ENCODE data around the gene PKD1. TPM values are rescaled to one million over a fixed set of nuclear protein-coding genes. Genes with fewer than 3 reads are reported as not detected.
"Not testable (repeated sequence)": the region's sequence is repeated elsewhere in the genome, so short reads cannot be mapped to it uniquely, and the experiment has no call there.

The PKD1 gene
- total RNA-seq (2014; rRNA removed; shearing (Covaris generic)), result 60.4 and 97.9 TPM in 2 replicates

DNA sequence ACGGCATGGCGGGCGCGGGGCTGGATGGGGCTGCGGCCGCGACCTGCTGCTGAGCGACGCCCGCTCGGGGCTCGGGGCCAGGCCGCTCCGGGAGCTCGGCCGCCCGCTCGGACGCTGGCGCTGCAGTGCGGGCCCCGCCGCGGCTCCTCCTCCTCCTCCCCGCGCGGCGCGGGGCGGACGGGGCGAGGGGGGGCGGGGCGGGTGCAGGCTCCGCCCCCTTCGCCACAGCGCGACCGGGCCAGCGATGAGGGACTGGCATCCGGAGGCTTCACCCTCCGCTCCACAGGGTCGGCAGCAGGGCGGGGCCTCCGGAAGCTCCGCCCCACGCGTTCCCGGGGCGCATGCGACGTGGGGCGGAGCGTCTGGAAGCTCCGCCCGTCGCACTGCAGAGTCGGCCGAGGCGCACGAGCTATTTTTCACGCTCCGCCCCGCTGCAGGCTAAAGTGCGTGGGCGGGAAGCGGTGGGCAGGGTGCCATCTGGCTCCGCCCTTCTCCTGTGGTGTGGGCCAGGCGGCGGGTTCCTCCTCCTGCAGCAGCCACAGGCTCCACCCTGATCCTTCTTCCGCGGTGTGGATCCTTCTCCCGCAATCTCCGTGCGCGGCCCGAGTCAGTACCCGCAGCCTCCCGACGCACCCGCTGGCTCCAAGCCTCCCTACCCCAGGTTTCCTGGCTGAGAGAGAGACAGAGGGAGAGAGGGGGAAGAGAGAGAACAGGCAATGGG is at the start of gene PKD1:
TSS of gene PKD1 (minus strand) at position 129 of the 721 bp plus-strand sequence. CDS start 209 bp downstream, outside the sequence.
- DNase-seq (ENCODE audit: low read depth in 1 of 2, low spot score in 2 of 2), result peak; percentile 96 to 97
- not testable (repeated sequence) for H3K4me1 ChIP-seq (replicated peaks); H3K27me3 ChIP-seq (replicated peaks); H3K9me3 ChIP-seq (replicated peaks); H3K27ac ChIP-seq; H3K36me3 ChIP-seq
- peak within 1 kb of the TSS; percentile 46 for H3K4me3 ChIP-seq

DNA sequence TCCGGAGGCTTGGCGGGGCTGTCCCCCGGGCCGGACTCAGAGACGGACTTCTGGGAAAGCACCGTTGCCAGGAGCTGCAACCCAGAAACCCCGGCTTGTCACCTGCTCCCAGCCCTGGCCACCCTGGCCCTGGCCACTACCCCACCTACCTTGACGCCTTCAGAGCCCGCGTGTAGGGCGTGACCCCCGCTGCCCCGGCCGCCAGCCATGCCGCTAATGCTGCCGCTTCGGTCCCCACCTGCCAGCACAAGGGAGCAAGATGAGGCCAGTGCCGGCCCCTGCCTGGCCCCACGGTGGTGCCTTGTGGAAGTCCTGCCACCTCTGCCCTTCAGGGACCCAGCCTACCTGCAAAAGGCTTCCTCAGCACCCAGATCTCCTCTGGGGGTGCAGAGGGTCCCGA is 49.3 kb upstream of the PKD1 start:
- H3K36me3 ChIP-seq, result no peaks in the 10 kb centered on the region
- no peak overlapping the region for H3K4me3 ChIP-seq
- H3K27me3 ChIP-seq (replicated peaks), result no peaks in the 10 kb centered on the region
- no peaks in the 10 kb centered on the region for H3K4me1 ChIP-seq (replicated peaks)
- H3K9me3 ChIP-seq (replicated peaks), result no peaks in the 10 kb centered on the region
- DNase-seq (ENCODE audit: low read depth in 1 of 2, low spot score in 2 of 2), result no peak
- H3K27ac ChIP-seq, result no peak overlapping the region

DNA sequence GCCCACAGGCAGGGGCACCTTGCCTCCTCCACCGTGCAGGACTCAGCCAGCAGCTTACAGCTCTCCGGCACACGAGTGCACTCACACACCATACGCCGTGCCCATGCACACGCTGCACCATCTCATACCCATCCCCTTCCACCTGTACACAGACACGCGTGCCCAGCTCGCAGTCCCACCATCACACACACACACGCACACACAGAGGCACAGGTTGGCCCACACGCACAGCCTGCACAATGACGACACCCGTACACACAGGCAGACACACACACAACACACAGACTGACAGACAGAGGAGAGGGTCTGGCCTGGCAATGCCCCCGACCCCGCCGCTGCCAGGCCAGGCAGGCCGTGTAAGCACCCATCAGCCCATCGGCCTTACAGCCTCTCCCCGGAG is 48.6 kb upstream of the PKD1 start:
- Histone ChIP-seq H3K9me3 (replicated peaks) (no peaks in the 10 kb centered on the region), H3K27me3 (replicated peaks) (no peaks in the 10 kb centered on the region), H3K27ac (no peak overlapping the region), H3K4me3 (no peak overlapping the region), H3K4me1 (replicated peaks) (no peaks in the 10 kb centered on the region), H3K36me3 (no peaks in the 10 kb centered on the region)
- DNase-seq (ENCODE audit: low read depth in 1 of 2, low spot score in 2 of 2), result no peak

- Histone ChIP-seq H3K36me3 (no peaks in the 10 kb centered on the region), H3K27me3 (replicated peaks) (no peaks in the 10 kb centered on the region), H3K27ac (no peak overlapping the region), H3K4me1 (replicated peaks) (no peaks in the 10 kb centered on the region), H3K9me3 (replicated peaks) (no peaks in the 10 kb centered on the region), H3K4me3 (no peak overlapping the region)
- no peak for DNase-seq (ENCODE audit: low read depth in 1 of 2, low spot score in 2 of 2)
Observed at GRCh38 chr16:2183671-2184070, 48.0 kb upstream of the PKD1 start.

DNA sequence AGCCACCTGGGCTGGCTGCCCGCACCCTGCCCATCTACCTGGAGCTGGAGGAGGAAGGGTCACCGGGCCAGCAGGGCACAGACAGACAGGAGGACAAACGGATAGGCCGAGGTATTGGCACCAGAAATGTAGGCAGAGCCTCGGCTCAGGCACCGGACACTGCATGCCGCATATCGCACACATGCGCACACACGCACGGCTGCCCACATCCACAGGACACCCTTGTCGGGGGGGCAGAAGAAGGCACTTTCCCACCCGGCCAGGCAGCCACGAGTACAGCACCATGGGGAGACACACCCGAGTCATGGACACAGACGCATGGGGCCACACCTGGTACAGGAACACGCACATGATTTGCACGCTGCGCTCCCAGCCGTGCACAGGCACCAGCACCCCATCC is 46.3 kb upstream of the PKD1 start:
- no peaks in the 10 kb centered on the region for H3K27me3 ChIP-seq (replicated peaks)
- no peak overlapping the region for H3K27ac ChIP-seq
- H3K4me1 ChIP-seq (replicated peaks), result no peaks in the 10 kb centered on the region
- H3K4me3 ChIP-seq, result no peak overlapping the region
- DNase-seq (ENCODE audit: low read depth in 1 of 2, low spot score in 2 of 2), result no peak
- peaks cover 9% of the 10 kb centered on the region for H3K36me3 ChIP-seq
- no peaks in the 10 kb centered on the region for H3K9me3 ChIP-seq (replicated peaks)

GRCh38 chr16:2180962-2181923 is 45.5 kb upstream of the PKD1 start:
- DNase-seq (ENCODE audit: low read depth in 1 of 2, low spot score in 2 of 2), result no peak
- H3K36me3 ChIP-seq, result peaks cover 12% of the 10 kb centered on the region
- no peaks in the 10 kb centered on the region for H3K4me1 ChIP-seq (replicated peaks)
- H3K9me3 ChIP-seq (replicated peaks), result no peaks in the 10 kb centered on the region
- H3K27me3 ChIP-seq (replicated peaks), result no peaks in the 10 kb centered on the region
- no peak overlapping the region for H3K27ac ChIP-seq
- no peak overlapping the region for H3K4me3 ChIP-seq

GRCh38 chr16:2180461-2180860 is 44.8 kb upstream of the PKD1 start:
- Histone ChIP-seq H3K4me3 (no peak overlapping the region), H3K4me1 (replicated peaks) (no peaks in the 10 kb centered on the region), H3K9me3 (replicated peaks) (no peaks in the 10 kb centered on the region), H3K27ac (no peak overlapping the region), H3K36me3 (peaks cover 20% of the 10 kb centered on the region), H3K27me3 (replicated peaks) (no peaks in the 10 kb centered on the region)
- DNase-seq (ENCODE audit: low read depth in 1 of 2, low spot score in 2 of 2), result no peak

DNA sequence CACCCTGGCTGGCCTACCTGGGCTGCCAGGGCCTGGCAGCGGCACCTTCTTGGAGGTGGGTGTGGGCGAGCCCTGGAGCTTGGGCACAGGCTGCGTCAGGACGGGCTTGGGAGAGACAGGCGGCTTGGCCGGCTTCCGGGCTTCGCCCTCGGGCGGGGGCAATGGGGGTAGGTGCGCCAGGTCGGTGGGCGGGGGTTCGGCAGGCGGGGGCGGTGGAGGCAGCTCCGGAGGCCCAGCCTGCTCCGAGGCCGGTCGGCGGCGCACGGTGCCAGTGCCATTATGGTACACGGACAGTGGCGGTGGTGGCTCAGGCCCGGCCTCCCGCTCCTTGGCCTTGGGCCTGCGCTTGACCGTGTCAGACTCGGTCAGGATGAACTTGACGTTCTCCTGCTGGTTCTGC is 43.9 kb upstream of the PKD1 start:
- H3K27ac ChIP-seq, result no peak overlapping the region
- H3K36me3 ChIP-seq, result peaks cover 29% of the 10 kb centered on the region
- DNase-seq (ENCODE audit: low read depth in 1 of 2, low spot score in 2 of 2), result no peak
- no peak overlapping the region for H3K4me3 ChIP-seq
- H3K4me1 ChIP-seq (replicated peaks), result no peaks in the 10 kb centered on the region
- no peaks in the 10 kb centered on the region for H3K9me3 ChIP-seq (replicated peaks)
- H3K27me3 ChIP-seq (replicated peaks), result no peaks in the 10 kb centered on the region

GRCh38 chr16:2179107-2179501 is 43.4 kb upstream of the PKD1 start:
- Histone ChIP-seq H3K4me3 (no peak overlapping the region), H3K36me3 (peaks cover 33% of the 10 kb centered on the region), H3K27ac (no peak overlapping the region), H3K27me3 (replicated peaks) (no peaks in the 10 kb centered on the region), H3K4me1 (replicated peaks) (no peaks in the 10 kb centered on the region), H3K9me3 (replicated peaks) (no peaks in the 10 kb centered on the region)
- no peak for DNase-seq (ENCODE audit: low read depth in 1 of 2, low spot score in 2 of 2)

- no peak for DNase-seq (ENCODE audit: low read depth in 1 of 2, low spot score in 2 of 2)
- Histone ChIP-seq H3K4me1 (replicated peaks) (no peaks in the 10 kb centered on the region), H3K27me3 (replicated peaks) (no peaks in the 10 kb centered on the region), H3K36me3 (peaks cover 36% of the 10 kb centered on the region), H3K4me3 (no peak overlapping the region), H3K9me3 (replicated peaks) (no peaks in the 10 kb centered on the region), H3K27ac (no peak overlapping the region)
Observed at GRCh38 chr16:2178321-2179106, 42.8 kb upstream of the PKD1 start.

DNA sequence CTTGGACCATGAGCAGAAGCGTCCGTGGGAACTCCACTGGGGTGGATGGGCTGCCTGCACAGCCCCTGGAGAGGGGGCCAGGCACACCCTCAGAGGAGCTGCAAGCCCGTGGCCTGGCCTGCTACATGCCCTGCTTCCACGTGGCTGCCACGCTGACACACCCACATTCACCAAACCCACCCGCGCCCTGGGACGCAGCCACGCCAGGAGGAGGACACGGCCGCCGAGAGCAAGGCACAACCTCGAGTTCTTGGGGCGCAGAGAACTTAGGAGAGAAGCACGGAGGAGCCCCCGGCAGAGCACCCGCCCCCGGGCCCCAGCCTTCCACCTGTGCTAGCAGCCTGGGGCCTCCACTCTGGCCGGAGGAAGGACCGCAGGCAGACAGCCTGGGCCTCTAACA is 41.9 kb upstream of the PKD1 start:
- DNase-seq (ENCODE audit: low read depth in 1 of 2, low spot score in 2 of 2), result no peak
- Histone ChIP-seq H3K4me1 (replicated peaks) (no peaks in the 10 kb centered on the region), H3K9me3 (replicated peaks) (no peaks in the 10 kb centered on the region), H3K4me3 (no peak overlapping the region), H3K36me3 (peaks cover 43% of the 10 kb centered on the region), H3K27me3 (replicated peaks) (no peaks in the 10 kb centered on the region), H3K27ac (no peak overlapping the region)

- Histone ChIP-seq H3K27me3 (replicated peaks) (no peaks in the 10 kb centered on the region), H3K36me3 (peaks cover 43% of the 10 kb centered on the region), H3K27ac (no peak overlapping the region), H3K9me3 (replicated peaks) (no peaks in the 10 kb centered on the region), H3K4me3 (no peak overlapping the region), H3K4me1 (replicated peaks) (no peaks in the 10 kb centered on the region)
- no peak for DNase-seq (ENCODE audit: low read depth in 1 of 2, low spot score in 2 of 2)
Observed at GRCh38 chr16:2177101-2177500, 41.4 kb upstream of the PKD1 start.

- Histone ChIP-seq H3K36me3 (peaks cover 53% of the 10 kb centered on the region), H3K4me3 (no peak overlapping the region), H3K27me3 (replicated peaks) (no peaks in the 10 kb centered on the region), H3K9me3 (replicated peaks) (no peaks in the 10 kb centered on the region), H3K4me1 (replicated peaks) (no peaks in the 10 kb centered on the region), H3K27ac (no peak overlapping the region)
- no peak for DNase-seq (ENCODE audit: low read depth in 1 of 2, low spot score in 2 of 2)
Observed at GRCh38 chr16:2176047-2176446, 40.3 kb upstream of the PKD1 start.
